Measurements from ENCODE around the gene GPC5. TPM values are rescaled to one million over a fixed set of nuclear protein-coding genes. Genes with fewer than 3 reads are reported as not detected.

Gene GPC5
- total and polyA plus RNA-seq, 2 of the 8 experiments (the other 6 are each of a cell fraction or from before 2014, with no cell fraction given), result 0.20 to 0.39 TPM

GRCh38 chr13:91355826-91356710, 42.4 kb upstream of the GPC5 start:
- Histone ChIP-seq H3K27ac (ENCODE audit: low read depth, low read length) (no peak overlapping the region), H3K36me3 (ENCODE audit: control insufficient read depth in 2 of 4, insufficient read depth in 4 of 4, low read length in 3 of 4) (peaks cover 8 to 68% (median 41%) of the 10 kb centered on the region in 4 experiments), H2AFZ (ENCODE audit: low read length) (no peak overlapping the region), H2BK20ac (ENCODE audit: low read length) (no peak overlapping the region), H3K18ac (ENCODE audit: extremely low read depth, low read length) (no peak overlapping the region), H3K14ac (ENCODE audit: insufficient read length) (no peak overlapping the region), H3K79me1 (ENCODE audit: low read depth, low read length) (0 out of 2 replicates have a peak, but pooled peaks cover 1% of the 10 kb centered on the region), H4K91ac (replicated peaks; ENCODE audit: insufficient read length, low read length) (no peak overlapping the region), H3K27me3 (replicated peaks in 1 of 4; ENCODE audit: control insufficient read depth in 3 of 4, extremely low read depth in 1 of 4, insufficient read depth in 3 of 4, low read length in 3 of 4) (no peaks in the 10 kb centered on the region), H2BK5ac (ENCODE audit: low read depth, low read length) (no peak overlapping the region), H3K4me1 (replicated peaks in 1 of 4; ENCODE audit: control insufficient read depth in 3 of 4, insufficient read depth in 4 of 4, low read length in 3 of 4) (peaks cover 0 to 2% (median 1%) of the 10 kb centered on the region in 4 experiments; a peak in 5 of 7 replicates), H2BK12ac (ENCODE audit: low read depth, low read length) (no peak overlapping the region), H3K23ac (ENCODE audit: insufficient read length) (no peak overlapping the region), H3K79me2 (ENCODE audit: control insufficient read depth in 1 of 2, insufficient read depth in 2 of 2, low read length in 2 of 2) (peaks cover 2 to 30% of the 10 kb centered on the region in 2 experiments), H2BK120ac (replicated peaks; ENCODE audit: low read depth, low read length) (no peak overlapping the region), H2AK5ac (ENCODE audit: low read depth, low read length) (no peak overlapping the region), H2BK15ac (ENCODE audit: low read length) (no peak overlapping the region), H3K4me3 (ENCODE audit: extremely low read depth in 1 of 4, insufficient read depth in 2 of 4, low read depth in 3 of 4, low read length in 4 of 4) (no peak overlapping the region), H4K8ac (ENCODE audit: extremely low read depth, insufficient read depth, low read length) (no peak overlapping the region), H4K20me1 (replicated peaks in 1 of 2; ENCODE audit: control insufficient read depth in 1 of 2, insufficient read depth in 2 of 2, low read length in 2 of 2) (peaks cover 15 to 19% of the 10 kb centered on the region in 2 experiments), H3K4ac (replicated peaks; ENCODE audit: insufficient read length, low read depth, low read length) (no peak overlapping the region), H3K23me2 (ENCODE audit: low read depth, low read length) (no peaks in the 10 kb centered on the region), H3K4me2 (ENCODE audit: insufficient read depth in 1 of 2, low read depth in 2 of 2, low read length in 2 of 2) (no peak overlapping the region), H4K5ac (ENCODE audit: insufficient read length, low read depth, low read length) (no peak overlapping the region), H3K9me3 (ENCODE audit: insufficient read depth in 2 of 2, low read depth in 1 of 2, low read length in 1 of 2) (no peaks in the 10 kb centered on the region), H3K9ac (replicated peaks in 1 of 4; ENCODE audit: extremely low read depth in 1 of 4, low read depth in 3 of 4, low read length in 3 of 4) (no peak overlapping the region), H3K56ac (replicated peaks; ENCODE audit: insufficient read length, low read depth, low read length) (no peak overlapping the region)
- CTCF ChIA-PET (ENCODE audit: partially characterized antibody), result interaction anchor here (2.4 kb wide), 1 partner anchor 13 kb away, joined by 5 read pairs; no protein-coding TSS in a partner anchor
- 96% methylated on average over 6 of the region's 6 CpGs; no CpG with 5 or more reads in 1 of the 2 experiments for WGBS, 2 experiments (ENCODE audit: extremely low coverage in 1 of 2, insufficient coverage in 1 of 2, insufficient read length in 1 of 2, insufficient replicate concordance in 2 of 2, low coverage in 1 of 2, low lambda C conversion rate in 2 of 2, missing lambda C conversion rate in 1 of 2)
- DNase-seq (ENCODE audit: low read depth in 1 of 2, low spot score in 2 of 2), result no peak
- no peak for FAIRE-seq
- POLR2A ChIA-PET (ENCODE audit: partially characterized antibody), result interaction anchor here (1.0 to 6.3 kb wide), 9 partner anchors 9 to 43 kb away, joined by 3 to 59 read pairs (median 4); partner anchors contain the start of genes GPC5 and MIR17HG
- no peak for TF ChIP-seq CTCF (IDR thresholded peaks at IDR 0.05; ENCODE audit: control extremely low read depth in 1 of 3, insufficient read depth in 1 of 3, low read depth in 1 of 3, low read length in 3 of 3)
- no peak for TF ChIP-seq SP2 (IDR thresholded peaks at IDR 0.05; ENCODE audit: low read length)
- no peak for TF ChIP-seq MAFK (IDR thresholded peaks at IDR 0.05; ENCODE audit: low read depth, low read length)
- peak; percentile 45; the same call in 1 of the 2 replicates for TF ChIP-seq CHD2 (IDR thresholded peaks at IDR 0.05; ENCODE audit: low read length)
- TF ChIP-seq RXRA (IDR thresholded peaks at IDR 0.05; ENCODE audit: insufficient read depth, low read depth, low read length), result no peak
- no peak for TF ChIP-seq EGR1 (IDR thresholded peaks at IDR 0.05; ENCODE audit: borderline replicate concordance, low read depth, low read length)
- TF ChIP-seq, protein P1, sequence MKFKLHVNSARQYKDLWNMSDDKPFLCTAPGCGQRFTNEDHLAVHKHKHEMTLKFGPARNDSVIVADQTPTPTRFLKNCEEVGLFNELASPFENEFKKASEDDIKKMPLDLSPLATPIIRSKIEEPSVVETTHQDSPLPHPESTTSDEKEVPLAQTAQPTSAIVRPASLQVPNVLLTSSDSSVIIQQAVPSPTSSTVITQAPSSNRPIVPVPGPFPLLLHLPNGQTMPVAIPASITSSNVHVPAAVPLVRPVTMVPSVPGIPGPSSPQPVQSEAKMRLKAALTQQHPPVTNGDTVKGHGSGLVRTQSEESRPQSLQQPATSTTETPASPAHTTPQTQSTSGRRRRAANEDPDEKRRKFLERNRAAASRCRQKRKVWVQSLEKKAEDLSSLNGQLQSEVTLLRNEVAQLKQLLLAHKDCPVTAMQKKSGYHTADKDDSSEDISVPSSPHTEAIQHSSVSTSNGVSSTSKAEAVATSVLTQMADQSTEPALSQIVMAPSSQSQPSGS (IDR thresholded peaks at IDR 0.05; ENCODE audit: low read length), result no peak

Data from H1 (cell line).